GM12875 (cell line): ENCODE results near the gene WDR44.

Experiments
- H3K4me3 ChIP-seq: one replicate; pipeline ENCODE4 v1.5.1; 2011; ENCODE audit warnings: low read depth, low read length, control low read depth
- TF ChIP-seq, protein P1 (sequence below): IDR thresholded peaks from 2 replicates; pipeline ENCODE4 v1.5.1; 2011; ENCODE audit warnings: low read depth, mild to moderate bottlenecking, control low read depth, inconsistent platforms, low read length, moderate library complexity, borderline replicate concordance; ENCODE audit not compliant: insufficient read depth

Gene WDR44

DNA sequence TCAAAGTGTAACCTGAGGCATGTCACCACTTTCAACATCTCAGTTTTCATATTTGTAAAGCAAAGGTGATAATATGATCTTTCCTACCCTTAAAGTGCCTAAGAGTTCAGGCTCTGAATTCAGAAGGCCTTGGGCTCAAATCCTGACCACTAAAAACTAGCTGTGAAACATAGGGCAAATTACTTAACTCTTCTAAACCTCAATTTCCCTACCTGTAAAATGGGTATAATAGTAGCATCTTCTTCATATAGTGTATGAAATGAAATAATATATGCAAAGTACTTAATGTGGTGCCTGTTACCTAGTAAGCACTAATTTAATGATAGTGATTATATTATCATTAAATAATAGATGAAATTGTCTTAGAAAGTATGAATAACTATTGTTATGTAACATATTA, 7.0 kb upstream of the WDR44 start:
- no peak overlapping the region for H3K4me3 ChIP-seq
- TF ChIP-seq, protein P1, sequence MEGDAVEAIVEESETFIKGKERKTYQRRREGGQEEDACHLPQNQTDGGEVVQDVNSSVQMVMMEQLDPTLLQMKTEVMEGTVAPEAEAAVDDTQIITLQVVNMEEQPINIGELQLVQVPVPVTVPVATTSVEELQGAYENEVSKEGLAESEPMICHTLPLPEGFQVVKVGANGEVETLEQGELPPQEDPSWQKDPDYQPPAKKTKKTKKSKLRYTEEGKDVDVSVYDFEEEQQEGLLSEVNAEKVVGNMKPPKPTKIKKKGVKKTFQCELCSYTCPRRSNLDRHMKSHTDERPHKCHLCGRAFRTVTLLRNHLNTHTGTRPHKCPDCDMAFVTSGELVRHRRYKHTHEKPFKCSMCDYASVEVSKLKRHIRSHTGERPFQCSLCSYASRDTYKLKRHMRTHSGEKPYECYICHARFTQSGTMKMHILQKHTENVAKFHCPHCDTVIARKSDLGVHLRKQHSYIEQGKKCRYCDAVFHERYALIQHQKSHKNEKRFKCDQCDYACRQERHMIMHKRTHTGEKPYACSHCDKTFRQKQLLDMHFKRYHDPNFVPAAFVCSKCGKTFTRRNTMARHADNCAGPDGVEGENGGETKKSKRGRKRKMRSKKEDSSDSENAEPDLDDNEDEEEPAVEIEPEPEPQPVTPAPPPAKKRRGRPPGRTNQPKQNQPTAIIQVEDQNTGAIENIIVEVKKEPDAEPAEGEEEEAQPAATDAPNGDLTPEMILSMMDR = no peak

DNA sequence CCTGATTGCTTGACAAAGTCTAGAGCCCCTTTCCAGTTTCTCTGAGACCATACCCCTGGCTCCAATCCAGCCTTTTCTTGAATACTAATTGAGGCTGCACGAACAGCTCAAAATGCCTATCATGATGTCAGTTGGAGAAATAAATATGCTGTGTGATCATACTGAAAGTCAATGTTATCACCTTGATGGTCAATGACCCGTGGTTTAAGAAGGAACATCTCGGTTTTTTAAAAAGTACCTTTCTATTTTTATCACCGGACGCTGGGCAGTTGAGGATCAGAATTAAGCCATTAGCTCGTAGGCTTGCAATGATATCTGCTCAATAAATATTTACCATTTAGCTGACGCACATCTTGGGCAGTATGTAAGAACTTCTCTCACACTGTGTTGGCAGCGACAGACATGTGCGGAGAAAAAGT, 852 bp upstream of the WDR44 start:
- TF ChIP-seq, protein P1 = no peak
- H3K4me3 ChIP-seq = peak overlapping the region; percentile 51

DNA sequence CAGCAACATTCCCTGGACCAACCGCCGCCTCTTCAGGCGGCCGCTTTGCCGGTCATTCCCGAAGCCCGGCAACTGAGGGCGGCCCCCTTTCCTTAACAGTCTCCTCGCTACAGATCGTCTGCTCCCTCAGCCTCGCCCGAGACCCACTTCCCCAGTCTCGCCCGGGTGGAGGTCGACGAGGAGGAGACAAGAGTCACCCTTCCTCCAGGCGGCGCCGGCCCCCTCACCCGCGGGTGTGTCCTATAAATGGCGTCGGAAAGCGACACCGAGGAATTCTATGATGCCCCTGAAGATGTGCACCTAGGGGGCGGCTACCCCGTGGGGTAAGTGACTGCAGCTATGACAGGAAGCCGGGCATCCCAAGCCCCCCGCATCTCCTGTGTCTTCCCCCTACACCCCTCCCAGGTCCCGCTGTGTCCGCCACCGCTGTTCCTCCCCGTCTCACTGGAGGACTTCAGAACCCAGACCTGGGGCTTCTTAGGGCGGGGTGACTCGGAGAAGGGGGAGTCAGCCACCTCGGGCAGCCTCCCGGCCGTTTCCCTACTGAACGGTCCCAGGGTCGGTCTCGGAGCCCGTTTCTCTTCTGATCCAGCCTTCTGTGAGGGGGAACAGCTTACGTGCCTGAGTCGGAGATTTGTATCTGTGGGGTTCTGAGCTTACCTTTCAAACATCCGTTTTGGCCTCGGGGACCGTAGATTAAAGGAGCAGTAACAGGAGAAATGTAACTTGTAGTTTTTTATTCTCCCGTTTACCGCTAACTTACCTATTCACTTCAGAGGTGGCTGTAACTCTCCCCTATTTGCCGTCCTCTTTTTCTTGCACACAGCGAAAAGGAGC, 570 bp downstream of the WDR44 start:
- TF ChIP-seq, protein P1 = no peak
- H3K4me3 ChIP-seq = peak overlapping the region; percentile 80

DNA sequence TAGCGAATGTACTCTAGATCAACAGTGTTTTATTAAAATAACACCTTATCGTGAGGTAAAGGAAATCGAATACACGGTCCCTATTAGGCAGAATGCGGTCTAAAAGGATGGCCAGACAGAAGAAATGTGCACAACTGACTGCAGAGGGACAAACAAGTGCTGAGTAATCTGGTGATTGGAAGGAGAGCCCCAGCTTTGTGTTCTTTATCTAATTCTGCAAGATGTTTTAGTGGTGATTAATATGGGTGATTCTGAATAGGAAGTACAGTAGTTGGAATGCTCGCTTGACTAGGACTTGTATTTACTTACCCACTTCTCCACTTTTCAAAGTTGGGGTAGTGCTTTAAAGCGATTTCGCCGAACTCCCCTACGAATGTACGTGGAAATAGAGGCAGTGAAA, 1.2 kb downstream of the WDR44 start:
- TF ChIP-seq, protein P1 = no peak
- H3K4me3 ChIP-seq = peak overlapping the region; percentile 80

DNA sequence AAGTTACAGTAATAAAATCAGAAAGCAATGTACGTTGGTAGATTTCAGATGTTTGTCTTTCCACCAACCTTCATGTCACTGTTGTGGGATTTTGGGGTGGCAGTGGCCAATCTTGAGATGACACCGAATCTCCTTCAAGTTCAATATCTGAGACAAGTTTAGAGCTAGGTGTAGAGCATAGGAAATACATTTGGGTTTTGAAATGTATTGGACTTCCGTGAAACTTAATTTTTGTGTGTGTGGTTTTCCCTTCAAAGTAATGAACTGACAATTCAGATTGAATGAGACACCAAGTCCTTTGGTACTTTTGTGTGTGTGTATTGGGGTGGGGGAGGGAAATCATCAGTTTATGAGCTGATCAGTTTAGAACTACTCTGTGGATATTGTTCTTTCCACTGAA, 1.8 kb downstream of the WDR44 start:
- TF ChIP-seq, protein P1 = no peak

DNA sequence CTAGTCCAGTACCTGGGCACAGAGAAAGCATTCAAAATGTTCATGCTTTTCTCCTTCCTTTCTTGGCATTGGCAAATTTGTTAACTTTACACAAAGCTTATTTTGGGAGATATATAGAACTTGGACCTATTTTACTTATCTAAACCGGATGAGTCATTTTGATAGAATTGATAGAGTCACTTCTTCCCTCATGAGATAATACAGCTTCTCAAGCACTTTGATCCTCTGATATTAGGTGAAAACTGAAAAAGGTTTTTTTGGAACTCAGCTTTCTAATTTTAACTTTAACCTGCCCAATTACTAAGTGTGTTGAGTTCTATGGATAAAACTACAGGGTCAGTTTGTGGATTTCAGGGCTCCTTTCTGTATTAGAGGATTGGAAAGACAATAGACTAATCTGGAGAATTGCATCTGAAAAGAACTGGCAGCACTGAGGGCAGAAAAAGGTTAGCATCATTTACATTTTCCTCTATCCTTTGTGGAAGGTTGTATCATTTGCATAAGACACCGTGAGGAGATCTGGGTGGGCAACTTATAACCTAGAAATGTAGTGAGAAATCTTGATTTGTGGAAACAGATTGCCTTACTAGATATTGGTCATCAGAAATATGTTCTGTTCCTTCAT, 2.4 kb downstream of the WDR44 start:
- TF ChIP-seq, protein P1 = no peak
- H3K4me3 ChIP-seq = peak overlapping the region; percentile 80

More for the DNA sequence above, 1.8 kb downstream of the WDR44 start:
- H3K4me3 ChIP-seq = peak overlapping the region; percentile 80

DNA sequence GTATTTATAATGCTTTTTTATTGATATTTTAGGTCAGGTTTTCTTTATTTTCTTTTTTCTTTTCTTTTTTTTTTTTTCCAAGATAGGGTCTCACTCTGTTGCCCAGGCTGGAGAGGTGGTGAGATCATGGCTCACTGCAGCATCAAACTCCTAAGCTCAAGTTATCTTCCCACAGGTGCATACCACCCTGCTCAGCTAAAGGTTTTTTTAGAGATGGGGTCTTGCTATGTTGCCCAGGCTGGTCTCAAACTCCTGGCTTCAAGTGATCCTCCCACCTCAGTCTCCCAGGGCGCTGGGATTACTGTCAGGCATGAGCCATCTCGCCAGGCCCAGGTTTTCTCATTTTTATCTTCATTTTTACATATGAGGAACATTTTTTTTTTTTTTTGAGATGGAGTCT, 3.3 kb downstream of the WDR44 start:
- TF ChIP-seq, protein P1 = no peak
- H3K4me3 ChIP-seq = no peak overlapping the region
